K562 (cell line): Measurements from ENCODE around the gene NAP1L1. TPM values are rescaled to one million over a fixed set of nuclear protein-coding genes. Genes with fewer than 3 reads are reported as not detected.
A peak's percentile ranks its signal among the peaks of the same experiment; 100 is the strongest.

ENCODE experiments used
- ATF7 ChIP-seq: fragments of 450-650 bp; IDR thresholded peaks from 2 replicates; pipeline ENCODE4 v1.7.1; 2014; ENCODE audit warnings: mild to moderate bottlenecking, moderate library complexity
- FOXA1 ChIP-seq: fragments of 450-650 bp; IDR thresholded peaks from 2 replicates; pipeline ENCODE4 v1.6.1; 2016; ENCODE audit warnings: mild to moderate bottlenecking, borderline replicate concordance
- MITF ChIP-seq: IDR thresholded peaks from 2 replicates; pipeline ENCODE4 v1.6.1; 2014; ENCODE audit warnings: antibody characterized with exemption
- polyA plus RNA-seq, 8 experiments: library from polyadenylated mRNA; depleted of rRNA in 4 of 8; stranded (reverse) in 5 of 8; unstranded in 3 of 8; fragments of >200 nt; fragmentation: Nextera tagmentation in 2 of 8; fragmentation: Illumina TruSeq in 1 of 8; extraction: Ambion mirVana in 2 of 8; extraction: Trizol in 1 of 8; gene quantifications; 2 replicates each; pipeline versions ENCODE4 v1.2.1 to v1.2.3, GENCODE V29; 2011 to 2014; ENCODE audit warnings: inconsistent platforms in 1 of 8, missing spikeins in 1 of 8
- total RNA-seq, 7 experiments: library from RNA; depleted of rRNA in 6 of 7; stranded (reverse); fragments of >200 nt in 6 of 7; fragmentation: Illumina TruSeq in 2 of 7; extraction: Trizol in 2 of 7; gene quantifications; 2 replicates each; pipeline versions ENCODE4 v1.2.1 to v1.2.3, GENCODE V29; 2011 to 2021; ENCODE audit warnings: low replicate concordance in 1 of 7
- TF ChIP-seq, protein P1 (sequence below): sonication (generic); formaldehyde crosslinking; IDR thresholded peaks from 2 replicates; pipeline ENCODE4 v1.8.0; 2023; ENCODE audit warnings: mild to moderate bottlenecking, missing genetic modification reagents

Gene NAP1L1
- total and polyA plus RNA-seq, 9 of the 15 experiments (the other 6 are each of a cell fraction or from before 2014, with no cell fraction given), result 287 to 747 (median 450) TPM

GRCh38 chr12:76084863-76085519 lies 506 bp upstream of the NAP1L1 start (continued):
- TF ChIP-seq, protein P1, sequence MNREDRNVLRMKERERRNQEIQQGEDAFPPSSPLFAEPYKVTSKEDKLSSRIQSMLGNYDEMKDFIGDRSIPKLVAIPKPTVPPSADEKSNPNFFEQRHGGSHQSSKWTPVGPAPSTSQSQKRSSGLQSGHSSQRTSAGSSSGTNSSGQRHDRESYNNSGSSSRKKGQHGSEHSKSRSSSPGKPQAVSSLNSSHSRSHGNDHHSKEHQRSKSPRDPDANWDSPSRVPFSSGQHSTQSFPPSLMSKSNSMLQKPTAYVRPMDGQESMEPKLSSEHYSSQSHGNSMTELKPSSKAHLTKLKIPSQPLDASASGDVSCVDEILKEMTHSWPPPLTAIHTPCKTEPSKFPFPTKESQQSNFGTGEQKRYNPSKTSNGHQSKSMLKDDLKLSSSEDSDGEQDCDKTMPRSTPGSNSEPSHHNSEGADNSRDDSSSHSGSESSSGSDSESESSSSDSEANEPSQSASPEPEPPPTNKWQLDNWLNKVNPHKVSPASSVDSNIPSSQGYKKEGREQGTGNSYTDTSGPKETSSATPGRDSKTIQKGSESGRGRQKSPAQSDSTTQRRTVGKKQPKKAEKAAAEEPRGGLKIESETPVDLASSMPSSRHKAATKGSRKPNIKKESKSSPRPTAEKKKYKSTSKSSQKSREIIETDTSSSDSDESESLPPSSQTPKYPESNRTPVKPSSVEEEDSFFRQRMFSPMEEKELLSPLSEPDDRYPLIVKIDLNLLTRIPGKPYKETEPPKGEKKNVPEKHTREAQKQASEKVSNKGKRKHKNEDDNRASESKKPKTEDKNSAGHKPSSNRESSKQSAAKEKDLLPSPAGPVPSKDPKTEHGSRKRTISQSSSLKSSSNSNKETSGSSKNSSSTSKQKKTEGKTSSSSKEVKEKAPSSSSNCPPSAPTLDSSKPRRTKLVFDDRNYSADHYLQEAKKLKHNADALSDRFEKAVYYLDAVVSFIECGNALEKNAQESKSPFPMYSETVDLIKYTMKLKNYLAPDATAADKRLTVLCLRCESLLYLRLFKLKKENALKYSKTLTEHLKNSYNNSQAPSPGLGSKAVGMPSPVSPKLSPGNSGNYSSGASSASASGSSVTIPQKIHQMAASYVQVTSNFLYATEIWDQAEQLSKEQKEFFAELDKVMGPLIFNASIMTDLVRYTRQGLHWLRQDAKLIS (CRISPR knock-in tag), result no peak
- peak; percentile 21; the same call in 1 of the 2 replicates for TF ChIP-seq MITF
- no peak for TF ChIP-seq FOXA1
- peak; percentile 12; the same call in 1 of the 2 replicates for TF ChIP-seq ATF7
